G401 (cell line): ENCODE results near the gene STARD5. TPM values are rescaled to one million over a fixed set of nuclear protein-coding genes. Genes with fewer than 3 reads are reported as not detected.

Experiments used
- DNase-seq: peaks from one replicate; pipeline ENCODE4 v3.0.0-alpha.2; 2015; ENCODE audit warnings: low spot score
- in situ Hi-C: cut with HindIII; loops from 2 replicates; pipeline ENCODE4 v1.10.0; 2016; ENCODE audit warnings: low sequenced_read_pairs, mixed read lengths
- total RNA-seq: library from RNA; depleted of rRNA; stranded (reverse); fragments of >200 nt; shearing (Covaris generic); gene quantifications from 2 replicates; pipeline ENCODE4 v1.2.3, GENCODE V29; 2014

STARD5 gene
- total RNA-seq, 1 experiment from 2014 or later, result not detected

DNA sequence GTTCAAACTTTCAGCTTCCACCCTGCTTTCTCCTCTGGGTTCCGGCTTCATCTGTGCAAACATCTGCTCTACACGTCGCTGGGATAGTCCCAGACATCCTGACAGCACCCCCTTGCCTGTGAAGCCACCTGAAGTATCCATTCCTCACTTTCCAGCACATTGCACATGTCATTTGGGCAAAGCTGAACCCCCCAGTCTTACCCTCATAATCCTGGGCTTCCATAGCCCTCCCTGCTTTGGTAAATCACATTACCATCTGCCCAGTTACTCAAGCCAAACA lies 42.5 kb downstream of the STARD5 start:
- in situ Hi-C loops, result no loop called here
- DNase-seq, result no peak

DNA sequence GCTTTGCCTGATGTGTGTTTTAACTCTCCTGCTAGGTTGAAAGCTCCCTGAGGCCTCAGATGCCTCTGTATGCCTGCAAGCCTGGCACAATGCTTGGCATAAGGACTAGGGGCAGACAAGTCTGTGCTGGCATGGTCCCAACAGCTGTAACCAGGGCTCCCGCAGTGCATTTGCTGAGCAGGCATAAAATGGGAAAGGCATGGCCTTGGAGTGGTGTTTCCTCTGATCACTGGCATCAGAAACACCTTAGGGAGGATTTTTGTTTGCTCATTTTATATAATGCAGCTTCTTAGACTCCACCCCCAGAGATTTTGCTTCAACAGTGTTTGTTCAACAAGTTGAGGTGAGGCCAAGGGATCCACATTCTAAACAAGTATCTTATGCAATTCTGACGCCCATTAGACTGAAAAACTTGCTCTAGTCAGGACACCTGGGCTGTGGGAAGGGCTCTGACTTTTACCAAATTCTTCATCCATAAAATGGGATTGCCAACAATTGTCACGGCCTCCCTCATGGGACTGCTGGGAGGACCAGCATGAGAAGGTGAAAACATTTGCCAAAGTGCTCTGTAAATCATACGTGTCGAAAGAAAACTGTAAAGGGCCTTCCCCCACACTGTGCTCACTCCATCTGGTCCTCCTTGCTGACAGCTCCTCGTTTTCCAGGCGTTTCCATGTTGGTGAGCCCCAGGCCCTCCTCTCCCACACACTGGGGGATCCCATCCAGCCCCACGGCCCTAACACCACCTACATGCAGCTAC lies 43.1 kb downstream of the STARD5 start:
- peak; percentile 67 for DNase-seq
- in situ Hi-C loops, result no loop called here

DNA sequence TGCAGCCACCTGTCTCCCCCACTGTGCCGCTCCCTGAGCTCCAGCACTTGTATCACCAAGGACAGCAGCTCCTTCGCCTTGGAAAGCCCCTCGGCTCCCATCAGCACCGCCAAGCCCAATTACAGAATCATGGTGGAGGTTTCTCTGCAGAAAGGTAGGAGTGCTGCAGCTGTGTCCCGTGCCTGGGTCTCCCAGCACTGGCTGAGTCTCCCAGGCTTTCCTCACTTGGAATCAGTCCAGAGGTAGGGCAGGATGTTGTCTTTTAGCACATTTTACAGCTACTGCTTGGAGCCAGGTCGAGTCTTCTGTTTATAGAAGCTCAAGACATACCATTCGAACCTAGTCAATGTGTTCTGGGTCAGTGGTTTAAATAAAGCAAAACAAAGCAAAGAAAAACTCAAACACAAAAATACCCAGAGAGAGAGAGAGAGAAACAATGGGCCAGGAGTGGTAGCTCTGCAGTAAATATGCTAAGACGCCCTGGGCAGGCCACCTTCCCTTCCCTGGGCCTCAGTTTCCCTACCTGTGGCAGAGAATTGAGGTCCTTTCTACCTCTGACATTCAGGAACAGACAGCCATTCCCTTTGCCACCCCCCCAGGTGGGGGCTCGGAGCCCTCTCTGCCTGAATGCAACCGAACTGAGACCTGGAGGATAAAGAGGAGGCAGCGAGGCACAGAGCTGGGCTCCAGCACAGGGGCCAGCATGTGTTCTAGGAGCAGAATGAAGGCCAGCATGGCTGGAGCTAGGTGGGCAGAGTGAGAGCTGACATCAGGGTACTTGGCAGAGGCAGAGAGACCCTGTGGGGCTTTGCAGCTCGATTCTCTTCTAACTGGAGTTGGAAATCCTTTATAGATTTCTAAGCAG lies 44.1 kb downstream of the STARD5 start:
- in situ Hi-C loops, result no loop called here
- no peak for DNase-seq

DNA sequence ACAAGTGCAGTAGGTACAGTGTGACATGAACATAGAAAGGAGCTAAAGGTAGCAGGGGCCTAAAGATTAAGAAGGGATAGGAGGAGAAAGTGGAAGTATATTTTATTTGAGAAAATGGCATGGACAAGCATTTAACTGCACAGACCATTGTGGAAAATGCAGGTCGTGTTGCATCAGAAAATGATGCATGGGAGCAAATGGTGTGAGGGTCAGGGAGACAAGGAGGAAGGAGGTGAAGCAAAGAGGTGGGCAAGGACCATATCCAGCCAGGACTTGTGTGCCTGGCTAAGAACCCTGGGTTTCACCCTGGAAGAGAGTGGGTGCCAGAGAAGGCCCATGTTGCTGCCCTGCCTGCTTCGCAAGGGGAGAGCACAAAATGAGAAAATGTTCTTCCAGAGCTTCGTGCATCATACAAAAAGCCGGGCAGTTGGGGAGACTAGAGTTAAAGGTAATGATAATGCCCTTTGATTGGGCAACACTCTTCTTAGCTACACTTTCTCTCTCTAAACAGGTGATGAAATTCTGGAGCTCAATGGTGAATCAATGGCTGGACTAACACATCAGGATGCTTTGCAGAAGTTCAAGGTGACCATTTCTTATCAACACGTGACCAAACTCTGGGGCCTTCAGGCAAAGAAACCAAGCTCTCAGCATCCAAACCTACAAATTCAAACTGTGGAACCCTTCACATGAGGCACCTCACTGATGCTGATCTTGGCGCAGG lies 45.5 kb downstream of the STARD5 start:
- no peak for DNase-seq
- in situ Hi-C loops, result no loop called here

DNA sequence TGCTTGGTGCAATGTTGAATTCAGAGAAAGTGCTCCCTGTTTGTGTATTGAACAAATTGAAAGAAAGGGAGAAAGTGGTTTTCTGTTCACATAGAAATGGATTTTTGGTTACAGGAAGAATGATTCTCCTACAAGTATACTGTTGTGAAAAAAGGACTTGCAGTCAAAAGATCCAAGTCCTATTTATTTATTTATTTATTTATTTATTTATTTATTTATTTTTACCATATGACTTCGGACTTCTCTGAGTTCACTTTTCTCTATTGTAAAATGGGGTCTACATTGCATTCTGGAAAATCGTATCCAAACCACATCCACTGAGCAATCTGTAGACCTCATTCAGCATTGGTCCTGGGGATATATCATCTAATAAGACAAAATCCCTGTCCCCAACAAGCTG lies 46.1 kb downstream of the STARD5 start:
- no peak for DNase-seq
- in situ Hi-C loops, result no loop called here

DNA sequence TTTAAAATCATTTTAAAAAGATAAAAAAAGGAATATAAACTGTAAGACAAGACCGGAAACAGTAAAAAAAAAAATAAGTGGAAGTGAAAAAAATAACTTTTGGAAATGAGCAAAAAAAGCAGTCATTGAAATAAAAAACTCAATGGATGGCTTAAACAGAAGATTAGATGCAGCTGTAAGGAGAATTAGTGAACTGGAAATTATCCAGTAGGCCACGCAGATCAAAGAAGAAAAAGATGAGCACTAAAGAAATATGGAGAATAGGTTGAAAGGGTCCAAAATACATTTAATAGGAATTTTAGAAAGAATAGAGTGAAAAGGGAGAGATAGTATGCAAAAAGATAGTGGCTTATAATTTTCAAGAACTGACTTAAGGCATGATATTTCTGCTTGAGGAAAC lies 47.0 kb downstream of the STARD5 start:
- in situ Hi-C loops, result no loop called here
- no peak for DNase-seq

DNA sequence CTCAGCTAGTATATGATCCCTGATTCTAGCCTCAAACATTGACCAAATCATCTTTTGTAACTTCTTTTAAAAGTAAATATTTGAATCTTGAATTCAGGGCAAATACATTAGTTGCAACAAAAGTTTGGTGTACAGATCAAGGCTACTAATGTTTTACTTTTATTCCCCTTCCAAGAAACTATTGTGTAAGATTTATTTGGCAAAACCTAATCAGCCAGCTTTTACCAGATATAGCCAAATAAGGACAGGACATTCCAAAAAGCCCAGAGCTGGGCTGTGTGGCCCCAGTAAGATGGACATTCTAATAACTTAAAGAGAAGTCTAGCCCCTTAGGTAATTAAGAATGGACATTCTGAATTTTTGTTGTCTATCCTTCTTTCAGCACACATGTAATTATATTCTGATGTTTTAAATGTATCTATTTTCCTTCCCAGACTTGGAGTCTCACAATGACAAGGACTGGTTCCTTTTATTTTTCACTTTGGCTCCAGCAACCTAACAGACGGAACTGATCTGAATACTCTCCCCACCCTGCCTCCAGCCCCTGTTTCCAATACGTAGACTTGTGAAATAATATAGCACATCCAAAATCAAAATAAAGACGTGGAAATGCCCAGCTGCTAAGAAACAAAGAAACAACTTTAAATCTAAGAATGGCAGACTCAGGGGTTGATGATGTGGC lies 48.1 kb downstream of the STARD5 start:
- DNase-seq, result no peak
- in situ Hi-C loops, result no loop called here

DNA sequence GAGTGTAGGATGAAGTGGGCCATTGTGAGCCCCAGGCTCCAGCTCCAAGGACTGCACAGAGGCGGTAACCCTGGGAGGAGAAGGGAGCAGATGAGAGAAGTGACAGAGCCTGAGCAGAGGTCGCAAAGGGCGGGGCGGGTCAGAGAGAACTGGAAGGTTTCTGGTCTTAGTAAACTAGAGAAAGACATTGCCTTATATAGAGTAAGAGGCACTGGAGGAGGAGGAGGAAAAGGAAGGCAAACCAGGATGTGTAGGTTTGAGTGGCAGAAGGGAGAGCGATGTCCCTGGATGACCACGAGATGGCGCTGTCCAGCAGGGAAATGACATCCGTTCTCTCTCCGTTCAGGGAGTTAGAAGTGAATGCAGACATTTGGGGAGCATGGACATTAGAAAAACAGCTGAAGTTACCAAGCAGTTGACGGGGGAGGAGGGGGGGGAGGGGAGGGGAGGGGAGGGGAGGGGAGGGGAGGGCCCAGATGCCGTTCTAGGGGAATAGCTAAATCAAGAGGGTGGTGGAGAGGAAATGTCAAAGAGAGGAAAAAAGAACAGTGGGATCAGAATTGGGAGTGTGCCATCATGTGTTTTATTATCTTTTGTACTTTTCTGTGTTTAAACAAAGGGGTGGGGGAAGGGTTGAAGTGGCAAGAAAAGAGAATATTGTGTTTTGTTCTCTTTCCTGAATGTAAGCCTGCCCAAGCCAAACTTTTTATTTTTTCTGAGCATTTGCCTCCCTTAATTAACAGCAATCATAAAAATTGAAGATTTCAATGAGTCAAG lies 48.8 kb downstream of the STARD5 start:
- in situ Hi-C loops, result no loop called here

DNA sequence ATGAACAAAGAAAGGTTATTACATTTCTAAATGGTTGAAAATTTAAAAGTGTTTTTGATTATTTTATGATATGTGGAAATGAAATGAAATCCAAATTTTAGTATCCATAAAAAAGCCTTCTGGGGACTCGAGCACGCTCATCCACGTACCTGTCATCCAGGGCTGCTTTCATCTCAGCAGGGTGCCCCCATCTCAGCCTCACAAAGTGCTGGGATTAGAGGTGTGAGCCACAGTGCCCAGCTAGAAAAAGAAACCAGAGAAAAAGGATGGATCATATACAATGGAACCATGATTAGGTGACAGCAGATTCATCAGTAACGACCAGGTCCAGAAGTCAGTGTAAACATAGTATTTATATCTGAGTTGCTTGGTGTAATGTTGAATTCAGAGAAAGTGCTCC lies 49.7 kb downstream of the STARD5 start:
- no peak for DNase-seq
- in situ Hi-C loops, result no loop called here

More for the DNA sequence above, 48.8 kb downstream of the STARD5 start:
- peak; percentile 89 for DNase-seq

DNA sequence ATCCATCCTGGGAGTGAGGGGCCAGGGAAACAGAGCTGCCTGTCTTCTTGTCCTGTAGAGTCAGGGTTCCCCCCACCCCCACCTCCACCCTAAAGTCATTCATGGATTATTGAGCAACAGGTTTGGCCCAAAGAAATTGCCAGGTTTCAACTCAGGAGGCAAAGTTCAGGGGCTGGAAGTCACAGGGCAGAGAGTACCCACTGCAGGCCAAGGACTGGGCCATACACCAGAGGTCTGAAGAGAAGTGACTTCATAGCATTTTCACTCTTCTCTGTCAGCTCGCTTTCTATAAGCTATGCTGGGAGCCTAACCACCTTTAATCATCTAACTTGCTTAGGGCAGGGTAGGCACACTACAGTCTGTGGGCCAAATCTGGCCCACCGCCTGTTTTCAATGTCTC lies 50.1 kb downstream of the STARD5 start:
- in situ Hi-C loops, result no loop called here
- DNase-seq, result no peak

DNA sequence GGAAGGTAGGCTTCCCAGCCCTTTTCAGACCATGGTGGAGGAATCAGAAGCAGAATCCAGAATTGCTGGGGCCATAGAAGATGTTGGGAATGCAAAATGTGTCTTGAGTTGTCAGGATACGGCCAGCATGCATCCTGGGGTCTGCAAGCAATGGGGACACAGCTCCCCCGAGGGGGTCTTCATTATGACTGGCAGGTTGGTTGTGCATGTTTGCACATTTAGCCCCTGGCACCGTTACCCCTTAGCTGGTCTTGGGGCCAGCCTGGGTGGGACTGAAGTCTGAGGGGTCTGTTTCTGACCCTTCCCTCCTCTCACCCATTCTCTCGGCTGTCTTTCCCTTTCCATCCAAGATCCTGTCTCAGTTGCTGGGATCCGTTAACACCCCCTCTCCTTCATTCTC lies 50.7 kb downstream of the STARD5 start:
- DNase-seq, result no peak
- in situ Hi-C loops, result no loop called here

DNA sequence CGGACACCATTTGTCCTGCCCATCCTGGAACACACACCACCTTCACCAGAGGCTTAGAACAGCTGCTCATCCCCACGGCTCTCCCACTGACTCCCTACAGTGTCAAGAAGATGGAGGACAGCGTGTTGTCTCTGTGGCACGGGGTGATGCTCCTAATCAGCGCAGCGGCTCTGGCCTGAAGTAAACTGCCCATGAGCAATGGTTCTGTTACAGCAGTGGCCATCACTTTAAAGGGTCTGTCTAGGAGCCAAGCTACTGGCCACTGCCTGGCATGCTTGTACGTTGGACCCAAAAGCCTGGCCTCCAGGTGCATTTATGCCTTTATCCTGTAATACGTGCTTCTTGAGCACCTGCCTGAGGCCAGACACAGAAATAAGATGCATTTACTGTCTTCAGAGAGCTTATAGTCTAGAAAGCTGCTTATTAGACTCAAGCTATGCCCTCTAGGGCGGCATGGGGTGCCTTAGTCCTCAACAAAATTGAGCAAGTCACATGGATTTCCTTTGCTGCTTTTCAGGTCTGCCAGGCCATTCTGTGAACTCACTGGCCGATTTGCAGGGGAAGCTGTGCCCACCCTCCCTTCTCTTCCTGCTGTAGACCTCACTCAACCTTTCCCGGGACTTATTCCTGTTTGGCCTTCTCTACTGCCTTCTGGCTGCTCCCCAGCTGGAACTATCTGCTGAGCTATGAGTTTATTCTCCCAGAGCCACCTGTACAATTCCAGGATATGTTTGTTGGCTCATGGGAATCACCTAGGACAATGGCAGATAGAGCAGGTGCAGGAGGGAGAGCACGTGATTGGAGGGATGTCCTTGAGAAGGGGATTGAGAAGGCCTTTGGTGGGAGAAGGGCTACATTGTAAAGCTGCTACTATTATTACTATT lies 51.9 kb downstream of the STARD5 start:
- DNase-seq, result peak; percentile 74
- in situ Hi-C loops, result no loop called here

DNA sequence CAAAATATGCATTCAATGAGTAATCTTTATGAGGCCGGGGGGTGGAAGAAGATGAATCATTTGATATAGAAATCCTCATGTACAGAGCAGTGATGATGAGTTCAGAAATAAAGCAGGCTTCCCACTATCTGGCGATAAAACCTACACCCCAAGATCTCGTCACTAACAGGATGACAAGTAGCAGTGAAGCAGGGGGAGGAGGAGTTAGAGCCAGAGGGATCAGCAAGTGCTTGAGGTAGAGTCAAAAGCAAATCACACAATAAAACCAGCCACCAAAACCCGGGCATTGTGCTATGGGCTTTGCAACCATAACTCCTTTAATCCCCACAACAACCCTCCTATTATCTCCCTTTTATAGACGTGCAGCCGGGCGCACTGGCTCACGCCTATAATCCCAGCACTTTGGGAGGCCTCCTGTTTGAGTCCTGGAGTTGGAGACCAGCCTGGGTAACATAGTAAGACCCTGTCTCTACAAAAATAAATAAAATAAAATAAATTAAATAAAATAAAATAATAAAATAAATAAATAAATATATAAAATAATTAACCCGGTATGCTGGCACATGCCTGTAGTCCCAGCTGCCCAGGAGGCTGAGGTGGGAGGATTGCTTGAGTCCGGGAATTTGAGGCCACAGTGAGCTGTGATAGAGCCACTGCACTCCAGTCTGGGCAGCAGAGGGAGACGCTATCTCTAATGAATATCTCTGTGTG lies 53.0 kb downstream of the STARD5 start:
- in situ Hi-C loops, result no loop called here

DNA sequence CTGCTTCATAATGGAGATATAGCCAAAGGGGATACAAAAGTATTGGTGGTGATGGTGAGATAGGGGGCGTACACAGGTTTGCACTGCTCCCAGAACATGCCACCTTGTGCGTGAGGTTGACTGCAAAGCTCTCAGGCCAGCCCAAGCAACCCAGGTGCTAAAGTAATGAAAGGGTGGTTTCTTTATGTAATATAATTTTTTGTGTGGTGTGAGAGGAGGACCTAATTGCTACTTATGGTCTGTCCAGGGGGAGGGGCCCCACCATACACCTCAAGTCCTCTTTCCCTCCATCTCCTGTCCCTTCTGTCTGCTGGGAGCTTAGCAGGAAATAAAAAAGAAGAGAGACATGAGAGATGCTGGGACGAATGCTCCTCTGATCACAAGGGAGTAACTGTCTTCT lies 53.8 kb downstream of the STARD5 start:
- in situ Hi-C loops, result no loop called here
- no peak for DNase-seq

More for the DNA sequence above, 53.0 kb downstream of the STARD5 start:
- no peak for DNase-seq

DNA sequence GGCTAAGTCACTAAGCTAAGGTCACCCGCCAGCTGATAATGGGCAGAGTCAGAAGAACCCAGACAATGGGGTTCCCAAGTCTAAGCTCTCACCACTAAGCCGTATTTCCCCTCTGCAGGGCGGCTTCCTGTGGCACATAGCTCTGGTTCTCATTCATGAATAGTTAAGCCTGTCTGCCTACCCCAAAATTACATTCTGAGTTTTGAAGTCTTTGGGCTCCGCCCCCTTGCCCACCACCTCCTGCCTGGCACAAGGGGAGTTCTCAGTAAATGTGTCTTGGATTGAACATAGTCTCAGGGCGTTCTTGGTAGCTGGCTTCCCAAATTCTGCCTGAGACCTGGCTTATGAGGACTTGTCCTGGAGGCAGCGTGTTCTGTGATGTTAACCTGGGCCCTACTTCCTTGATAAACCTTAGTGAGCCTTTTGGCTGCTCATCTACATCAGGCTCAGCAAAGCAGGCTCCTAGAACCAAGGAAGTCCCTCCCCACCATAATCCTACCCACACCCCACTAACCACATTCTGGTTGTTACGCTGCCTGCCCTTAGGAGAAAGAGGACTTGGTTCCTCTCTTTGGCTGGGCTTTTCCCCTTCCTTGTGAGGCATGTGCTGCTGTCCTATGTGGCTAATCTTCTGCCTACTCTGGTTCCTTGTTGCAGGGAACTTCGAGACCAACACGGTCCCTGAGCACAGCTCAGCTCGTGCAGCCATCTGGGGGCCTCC lies 54.9 kb downstream of the STARD5 start:
- no peak for DNase-seq
- in situ Hi-C loops, result no loop called here

DNA sequence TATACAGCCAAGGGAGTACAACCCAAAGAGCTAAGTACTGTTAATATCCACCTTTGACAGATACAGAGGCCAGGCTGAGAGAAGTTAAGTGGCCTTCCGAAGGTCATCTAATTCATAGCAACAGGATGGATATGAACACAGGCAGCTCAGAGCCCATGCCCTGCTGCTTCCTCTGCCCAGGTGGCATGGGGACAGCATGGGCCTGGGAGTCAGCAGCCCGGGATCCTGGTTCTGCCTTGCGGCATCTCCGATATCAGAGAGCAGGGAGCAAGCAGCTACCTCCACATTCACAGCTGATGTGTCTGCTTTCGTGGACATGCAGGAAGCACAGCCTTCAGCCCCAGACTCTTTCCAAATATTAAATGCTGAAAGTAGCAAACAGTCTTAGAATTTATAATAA lies 55.6 kb downstream of the STARD5 start:
- no peak for DNase-seq
- in situ Hi-C loops, result no loop called here
